ENCODE data around the gene VPS37B.
A peak's percentile ranks its signal among the peaks of the same experiment; 100 is the strongest.

The VPS37B gene

DNA sequence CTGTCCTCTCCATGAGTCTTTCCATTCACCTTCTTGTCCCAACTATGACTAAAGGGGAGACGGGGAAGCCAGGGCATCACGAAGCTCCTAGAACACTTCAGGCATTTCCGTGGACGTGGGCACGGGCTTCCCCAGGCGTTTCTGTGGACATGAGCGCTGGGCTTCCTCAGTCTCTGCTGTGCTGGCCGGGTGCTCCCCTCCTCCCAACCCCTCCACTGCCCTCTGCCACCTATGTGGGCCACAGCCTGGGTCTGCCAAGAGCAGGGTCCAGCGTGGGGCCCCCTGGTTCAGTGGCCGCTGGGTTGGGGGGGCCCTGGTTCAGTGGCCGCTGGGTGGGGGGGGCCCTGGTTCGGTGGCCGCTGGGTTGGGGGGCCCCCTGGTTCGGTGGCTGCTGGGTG lies 45.9 kb downstream of the VPS37B start:
- DNase-seq = no peak

DNA sequence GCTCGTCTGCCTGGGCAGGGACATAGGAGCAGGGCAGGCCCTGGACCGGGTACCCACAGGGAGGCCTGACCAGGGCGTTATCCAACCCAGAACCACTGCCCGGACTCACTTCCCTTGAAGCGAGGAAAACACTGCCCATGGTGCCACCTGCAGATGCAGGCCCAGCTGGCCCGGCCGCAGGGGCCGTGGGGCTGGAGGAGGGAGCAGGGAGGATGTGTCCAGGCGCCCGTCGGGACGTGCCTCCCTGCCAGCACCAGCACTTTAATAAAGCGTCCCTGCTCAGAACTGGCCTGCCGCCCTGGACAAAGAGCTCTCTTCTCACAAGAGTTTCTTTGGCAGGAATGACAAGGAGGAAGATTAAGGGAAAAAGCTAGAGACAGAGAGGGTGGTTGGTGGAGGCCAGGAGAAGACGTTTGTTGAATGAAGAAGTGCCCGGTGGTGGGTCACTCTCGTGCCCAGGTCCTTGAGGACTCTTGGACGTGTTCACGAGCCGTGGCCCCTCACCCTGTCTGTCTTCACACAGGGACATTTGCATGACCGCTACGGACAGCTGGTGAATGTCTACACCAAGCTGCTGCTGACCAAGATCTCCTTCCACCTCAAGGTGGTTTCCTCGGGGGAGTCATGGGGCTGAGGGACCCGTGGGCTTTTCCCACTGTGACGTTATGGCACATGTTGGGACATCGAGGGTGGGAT lies 46.4 kb downstream of the VPS37B start:
- DNase-seq = no peak

DNA sequence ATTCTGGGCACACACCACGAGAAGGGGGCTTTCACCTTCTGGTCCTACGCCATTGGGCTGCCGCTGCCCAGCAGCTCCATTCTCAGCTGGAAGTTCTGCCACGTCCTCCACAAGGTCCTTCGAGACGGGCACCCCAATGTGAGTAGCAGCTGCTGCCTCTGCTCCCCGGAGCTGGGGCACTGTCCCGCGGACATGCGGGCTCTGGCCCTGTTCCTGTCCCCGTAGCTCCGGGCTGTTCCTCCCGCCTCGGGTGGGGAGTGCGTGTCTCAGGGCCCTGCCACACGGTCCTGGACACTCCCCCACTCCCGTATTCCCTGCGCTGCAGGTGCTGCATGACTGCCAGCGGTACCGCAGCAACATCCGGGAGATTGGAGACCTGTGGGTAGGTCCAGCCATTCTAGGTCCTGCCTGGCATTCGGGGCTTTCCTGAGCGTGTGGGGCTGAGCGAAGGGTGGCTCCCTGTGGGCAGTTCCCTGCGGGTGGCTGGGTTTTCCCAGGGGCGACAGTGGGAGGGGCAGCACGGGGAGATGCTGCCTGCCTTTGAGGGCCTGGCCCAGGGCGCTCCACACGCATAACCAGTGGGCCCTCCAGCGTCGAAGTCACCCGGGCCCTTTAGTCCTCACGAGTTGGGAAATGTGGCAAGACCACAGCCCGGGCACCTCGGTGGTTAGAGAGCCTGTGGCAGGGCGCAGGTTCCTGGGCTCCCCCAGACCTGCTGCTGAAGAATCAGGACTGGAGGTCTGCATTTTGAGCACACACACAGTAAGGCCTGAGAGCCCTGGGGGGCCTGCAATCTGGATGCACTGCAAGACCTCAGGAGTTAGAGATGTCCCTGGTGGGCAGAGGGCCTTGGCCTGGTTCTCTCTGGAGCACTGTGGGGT lies 47.2 kb downstream of the VPS37B start:
- no peak for DNase-seq

DNA sequence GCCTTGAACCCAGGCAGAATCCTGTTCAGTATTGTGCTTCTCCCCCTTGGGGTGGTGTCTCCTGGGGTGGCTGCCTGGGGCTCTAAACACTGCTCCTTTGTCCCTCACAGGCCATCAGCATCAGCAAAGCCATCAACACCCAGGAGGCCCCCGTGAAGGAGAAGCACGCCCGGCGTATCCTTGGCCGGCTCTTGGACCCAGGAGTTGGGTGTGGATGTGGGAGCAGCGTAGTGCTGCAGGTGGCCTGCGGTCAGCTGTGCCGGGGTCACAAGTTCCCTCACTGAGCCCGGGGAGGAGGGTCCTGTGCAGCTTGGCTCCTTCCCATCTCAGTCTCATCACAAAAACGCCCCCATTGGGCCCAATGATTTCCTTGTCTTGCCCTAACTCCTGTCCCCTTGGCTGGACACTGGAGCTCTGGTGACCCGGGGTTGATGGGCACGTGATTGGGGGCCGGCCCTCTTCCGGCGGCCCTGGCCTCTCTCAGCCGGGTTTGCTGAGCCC lies 48.0 kb downstream of the VPS37B start:
- DNase-seq = no peak

DNA sequence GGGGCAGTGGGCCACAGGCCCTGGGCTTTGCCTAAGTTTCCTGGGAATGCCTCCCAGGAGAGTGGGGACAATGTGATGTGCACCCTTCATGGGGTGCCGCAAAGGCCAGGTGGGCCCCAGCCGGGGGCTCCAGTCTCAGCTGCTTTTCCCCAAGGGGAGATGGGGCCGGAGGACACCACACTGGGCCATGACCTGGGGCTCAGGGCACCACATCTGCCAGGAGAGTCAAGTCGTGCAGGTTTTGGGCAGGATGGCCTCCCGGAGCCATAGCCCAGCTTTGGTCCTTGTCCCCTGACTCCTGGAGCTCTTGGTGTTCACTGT lies 48.4 kb downstream of the VPS37B start:
- DNase-seq = no peak

- DNase-seq = no peak
Observed at GRCh38 chr12:122846622-122847515, 49.1 kb downstream of the VPS37B start.

DNA sequence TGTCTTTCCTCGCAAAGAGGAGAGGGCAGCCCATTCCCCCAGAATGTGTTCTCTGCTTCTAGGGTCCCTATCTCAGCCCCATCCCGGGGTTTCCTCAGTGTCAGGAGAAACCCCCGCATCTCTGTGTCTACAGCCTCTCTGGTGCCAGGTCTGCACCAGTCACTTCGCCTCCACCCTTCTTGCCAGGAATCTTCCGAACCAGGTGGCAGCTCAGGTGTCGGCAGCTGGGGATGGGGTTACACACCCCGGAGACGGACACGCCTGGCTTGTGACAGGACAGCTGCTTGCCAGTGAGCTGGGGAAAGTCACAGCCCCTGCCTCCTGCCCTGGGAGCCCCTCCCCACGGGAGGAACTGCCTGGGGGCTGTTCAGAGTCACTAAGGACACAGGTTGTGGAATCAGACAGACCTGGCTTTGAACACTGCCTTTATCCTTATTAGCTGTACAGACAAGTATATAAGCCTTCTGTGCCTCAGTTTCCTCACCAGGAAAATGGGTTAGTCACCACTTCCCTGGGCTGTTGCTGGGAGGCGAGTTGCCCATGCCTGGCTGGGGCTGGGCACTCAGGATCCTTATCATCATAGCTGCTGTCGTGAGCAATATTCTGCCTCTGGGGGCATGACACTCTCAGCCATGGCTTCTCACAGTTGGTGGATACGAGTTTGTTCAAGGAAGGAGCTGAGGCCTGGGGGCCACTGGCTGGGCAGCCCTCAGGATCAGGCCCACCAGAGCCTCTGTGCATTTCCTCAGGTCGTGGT lies 49.9 kb downstream of the VPS37B start:
- peak; percentile 97 for DNase-seq

GRCh38 chr12:122845041-122845864 lies 50.7 kb downstream of the VPS37B start:
- DNase-seq = peak; percentile 76

DNA sequence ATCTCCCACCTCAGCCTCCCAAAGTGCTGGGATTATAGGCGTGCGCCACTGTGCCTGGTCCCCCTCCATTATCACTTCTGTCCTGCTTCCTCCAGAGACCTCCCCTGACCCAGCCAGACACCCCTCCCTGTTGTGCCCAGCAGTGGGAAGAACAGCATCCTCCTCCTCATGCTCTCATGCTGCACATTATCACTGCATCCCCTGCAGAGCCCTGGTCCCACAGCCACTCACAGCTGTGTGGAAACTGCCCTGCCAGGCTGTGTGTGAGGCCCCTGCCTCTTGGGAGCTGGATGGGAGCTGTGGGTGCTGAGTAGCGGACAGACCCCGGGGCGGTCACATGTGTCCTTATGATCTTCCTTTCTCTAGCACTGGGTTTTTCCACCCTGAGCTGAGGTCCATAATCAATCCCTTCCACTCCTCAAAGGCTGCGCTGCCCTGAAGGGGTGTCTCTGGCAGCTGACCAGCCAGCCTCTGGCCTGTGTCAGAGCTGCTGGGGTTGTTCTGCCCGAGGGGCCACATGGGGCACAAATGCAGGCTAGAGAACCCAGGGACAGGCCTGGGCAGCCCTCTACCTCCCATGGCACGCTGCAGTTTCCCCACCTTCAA lies 51.5 kb downstream of the VPS37B start:
- no peak for DNase-seq

GRCh38 chr12:122843455-122843854 lies 52.5 kb downstream of the VPS37B start:
- DNase-seq = no peak

- DNase-seq = no peak
Observed at GRCh38 chr12:122842505-122843405, 53.2 kb downstream of the VPS37B start.

DNA sequence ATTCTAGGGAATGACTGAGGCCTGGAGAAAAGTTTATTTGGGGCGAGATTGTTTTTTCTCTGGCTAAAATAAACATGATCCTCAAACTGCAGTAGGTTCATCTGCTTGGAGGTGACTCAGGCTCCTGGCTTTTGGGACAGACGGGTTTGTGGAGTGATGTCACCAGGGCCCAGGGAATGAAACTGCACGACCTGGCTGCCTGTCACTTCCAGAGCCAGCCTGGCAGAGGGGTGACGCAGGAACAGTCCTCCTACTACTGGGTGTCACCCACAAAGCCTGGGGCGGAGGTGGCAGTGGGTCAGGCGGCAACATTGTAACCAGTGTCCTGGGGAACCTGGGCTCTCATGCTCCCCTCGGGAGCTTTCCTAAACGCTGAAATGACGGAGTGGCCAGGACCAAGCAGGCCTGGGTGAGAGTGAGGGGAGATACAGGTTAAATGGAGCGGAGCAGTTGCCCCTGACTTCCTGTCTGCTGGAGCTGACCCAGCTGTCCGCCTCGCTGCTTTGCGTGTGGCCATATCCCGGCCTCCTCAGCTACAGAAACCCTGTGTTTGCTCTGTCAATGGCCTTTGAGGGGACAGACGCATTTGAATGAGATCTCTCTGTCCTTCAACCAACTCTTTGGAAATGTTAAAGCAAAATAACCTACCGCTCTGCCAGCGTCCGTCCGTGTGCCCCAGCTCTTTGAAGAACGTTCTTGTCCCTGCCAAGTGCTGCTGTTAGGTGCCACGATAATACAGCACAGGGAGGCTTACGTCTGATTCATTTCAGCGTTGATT lies 54.2 kb downstream of the VPS37B start:
- no peak for DNase-seq

- DNase-seq = no peak
Observed at GRCh38 chr12:122840580-122841513, 55.1 kb downstream of the VPS37B start.

DNA sequence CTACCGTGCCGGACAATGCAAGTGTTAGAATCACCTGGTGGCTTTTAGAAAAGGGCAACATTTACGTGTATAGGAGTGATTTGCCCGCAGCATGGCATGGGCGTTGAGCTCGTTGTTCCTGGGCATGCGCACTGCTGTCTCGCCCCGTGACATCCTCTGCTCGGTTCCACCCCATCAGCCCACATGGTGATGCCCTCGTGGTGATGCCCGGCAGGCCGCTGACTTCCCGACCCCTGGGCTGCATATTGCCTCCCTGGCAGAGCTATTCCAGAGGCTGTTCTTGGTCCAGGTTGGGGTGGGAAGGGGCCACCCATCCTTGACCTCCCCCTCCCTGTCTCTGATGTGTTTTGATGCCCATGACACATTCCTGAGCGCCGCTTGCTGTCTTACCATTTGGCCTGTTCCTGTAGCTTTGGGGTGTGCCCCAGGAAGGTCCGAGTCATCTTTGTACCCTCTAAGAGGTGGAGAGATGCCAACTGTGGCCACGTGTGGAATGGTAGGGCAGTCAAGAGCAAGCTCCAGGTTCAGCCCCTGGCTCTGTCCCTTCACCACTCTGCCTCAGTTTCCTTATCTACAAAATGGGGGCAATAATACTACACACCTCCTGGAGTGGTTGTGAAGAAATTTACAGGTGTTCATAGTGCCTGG lies 55.9 kb downstream of the VPS37B start:
- no peak for DNase-seq

DNA sequence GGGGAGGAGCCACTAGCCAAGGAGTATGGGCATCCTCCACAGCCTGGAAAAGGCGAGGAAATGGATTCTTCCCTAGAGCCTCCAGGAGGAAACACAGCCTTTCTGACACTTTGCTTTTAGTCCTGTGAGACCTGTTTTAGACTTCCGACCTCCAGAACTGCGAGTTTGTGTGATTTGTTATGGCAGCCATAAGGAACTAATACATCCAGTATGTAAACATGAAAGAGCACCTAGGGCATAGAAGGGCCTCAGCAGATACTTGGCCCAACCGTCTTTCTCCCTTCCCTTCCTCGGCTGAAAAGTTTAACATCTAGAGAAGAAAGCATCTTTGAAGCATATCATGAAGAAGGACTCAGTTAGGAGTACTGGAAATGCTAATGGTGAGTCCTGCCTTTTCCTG lies 57.1 kb downstream of the VPS37B start:
- DNase-seq = no peak

DNA sequence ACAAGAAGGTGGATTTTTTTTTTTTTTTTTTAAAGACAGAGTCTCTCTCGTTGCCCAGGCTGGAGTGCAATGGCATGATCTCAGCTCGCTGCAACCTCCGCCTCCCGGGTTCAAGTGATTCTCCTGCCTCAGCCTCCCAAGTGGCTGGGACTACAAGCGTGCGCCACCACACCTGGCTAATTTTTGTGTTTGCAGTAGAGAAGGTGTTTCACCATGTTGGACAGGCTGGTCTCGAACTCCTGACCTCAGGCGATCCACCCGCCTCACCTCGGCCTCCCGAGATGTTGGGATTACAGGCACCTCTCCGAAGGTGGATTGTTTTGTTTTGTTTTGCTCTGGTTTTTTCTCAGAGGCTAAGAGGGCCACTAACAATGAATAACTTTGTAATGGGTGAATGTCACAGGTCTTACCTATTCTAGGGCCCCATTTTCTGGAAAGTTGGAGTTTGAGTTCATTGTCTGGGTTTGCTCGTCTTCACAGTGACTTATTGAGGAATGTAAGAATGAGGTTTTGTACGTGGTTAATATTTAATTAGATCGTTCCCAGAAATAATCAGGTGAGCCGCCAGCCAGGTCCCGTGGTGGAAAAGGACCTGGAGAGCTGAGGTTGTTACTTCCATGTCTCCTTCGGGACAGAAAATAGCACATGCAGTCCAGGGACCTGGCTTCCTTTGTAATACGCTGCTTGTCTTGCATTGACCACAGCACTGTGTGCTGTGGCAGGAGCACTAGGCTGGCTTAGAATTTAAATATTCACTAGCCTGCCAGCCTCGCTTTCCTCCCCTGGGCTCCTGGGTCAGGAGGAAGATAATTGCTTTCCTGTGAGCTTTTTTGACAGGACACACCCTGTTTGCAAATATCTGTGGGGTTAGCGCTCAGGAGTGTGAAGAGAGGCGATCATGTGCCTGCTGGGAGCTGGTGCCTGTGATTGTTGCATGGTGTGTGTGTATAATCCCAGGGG lies 58.3 kb downstream of the VPS37B start:
- DNase-seq = no peak

Measured in NCI-H2171 treated with DMSO at 0.1 percent for 48 hours (cell line).